Heart left ventricle (tissue), 16 donors: ENCODE results near the gene TSC22D4. TPM values are rescaled to one million over a fixed set of nuclear protein-coding genes. Genes with fewer than 3 reads are reported as not detected.
"Not testable (repeated sequence)": the region's sequence is repeated elsewhere in the genome, so short reads cannot be mapped to it uniquely, and the experiment has no call there.

ENCODE experiments used
- ATAC-seq, 4 donors: fragments of 200-7000 bp; cut with Tn5 transposase; one replicate each; pipeline ENCODE4 v1.9.1; 2020 to 2022; ENCODE audit warnings: moderate library complexity in 4 of 4, mild to moderate bottlenecking in 3 of 4, moderate number of reproducible peaks in 1 of 4
- DNase-seq, 5 donors: peaks; one replicate each; pipeline ENCODE4 v3.0.0-alpha.2; 2020
- H3K27ac ChIP-seq, 12 donors: fragments of 200-600 bp; sonication (generic) in 4 of 12; one replicate each; pipeline versions ENCODE4 v1.5.0 to v1.8.0; 2016 to 2022; ENCODE audit warnings: mild to moderate bottlenecking in 2 of 12
- H3K27me3 ChIP-seq, 9 donors: fragments of 200-600 bp; sonication (generic) in 2 of 9; one replicate each; pipeline versions ENCODE4 v1.5.1 to v1.8.0; 2016 to 2022; ENCODE audit warnings: mild to moderate bottlenecking in 3 of 9
- H3K36me3 ChIP-seq, 9 donors: fragments of 200-600 bp; sonication (generic) in 2 of 9; one replicate each; pipeline versions ENCODE4 v1.5.0 to v1.8.0; 2018 to 2022; ENCODE audit warnings: mild to moderate bottlenecking in 2 of 9
- H3K4me1 ChIP-seq, 12 donors: fragments of 200-600 bp; sonication (generic) in 4 of 12; one replicate each; pipeline versions ENCODE4 v1.5.0 to v1.8.0; 2016 to 2022; ENCODE audit warnings: mild to moderate bottlenecking in 3 of 12
- H3K4me3 ChIP-seq, 12 donors: fragments of 200-600 bp; sonication (generic) in 4 of 12; one replicate each; pipeline versions ENCODE4 v1.5.0 to v1.8.0; 2017 to 2022; ENCODE audit warnings: mild to moderate bottlenecking in 9 of 12, moderate library complexity in 4 of 12
- H3K9me3 ChIP-seq, 12 donors: fragments of 200-600 bp; sonication (generic) in 4 of 12; one replicate each; pipeline versions ENCODE4 v1.5.0 to v1.8.0; 2016 to 2022; ENCODE audit warnings: mild to moderate bottlenecking in 1 of 12
- CTCF ChIP-seq, 12 donors: fragments of 200-600 bp; sonication (generic) in 4 of 12; IDR thresholded peaks; one replicate each; pipeline versions ENCODE4 v1.5.0 to v1.8.0; 2018 to 2022; ENCODE audit warnings: antibody characterized with exemption in 12 of 12, mild to moderate bottlenecking in 5 of 12
- POLR2A ChIP-seq, 2 donors: fragments of 450-650 bp; IDR thresholded peaks; one replicate each; pipeline ENCODE4 v1.6.1; 2017; ENCODE audit warnings: antibody characterized with exemption in 2 of 2, mild to moderate bottlenecking in 2 of 2, moderate library complexity in 2 of 2
- WGBS, 4 donors: extraction: QIAGEN DNeasy Blood & Tissue Kit in 2 of 4; methylation state at CpG; one replicate each; pipeline versions ENCODE4 v1.1.5 to v1.1.7; 2013 to 2018; 5-methylcytosine and 5-hydroxymethylcytosine counted together
- intact Hi-C, 10 donors: fragments of 100-400 bp; cut with DNase I; formaldehyde crosslinking; loops; one replicate each; pipeline versions ENCODE4 v1.11.1 to v1.14.2; 2022
- polyA plus RNA-seq, 2 donors: library from polyadenylated mRNA; stranded (reverse); fragments of 200-250 nt; gene quantifications; one replicate each; pipeline ENCODE4 v1.2.3, GENCODE V29; 2013
- total RNA-seq, 9 donors: library from RNA; depleted of rRNA in 2 of 9; stranded (reverse); fragments of >200 nt in 2 of 9; fragmentation: NEBNext Ultra II Directional in 3 of 9; extraction: Animal tissue kit (Norgen Biotek cat#: 25700) in 3 of 9; gene quantifications; one replicate each; pipeline versions ENCODE4 v1.1.0 to v1.2.4, GENCODE V29; 2016 to 2023
- donor health status: ischemic (EF 13 %, LVEDD 7.1; RV severe dilation, severe dysfunction).
- donor health status: healthy with polysubstance abuse.
- donor health status: DM: no; HTN: yes; CAD: no.
- donor health status: DM: no; HTN: no; CAD: no.
- donor health status: ischemic (EF 25% LVEDD 6.9; RV normal size, moderate dysfunction).
- donor health status: ischemic (EF 25% LVEDD 5.7; RV mildly dilated, moderate dysfunction).
- donor health status: healthy.
- donor health status: DM: yes; HTN: yes; CAD: no.
- donor health status: ischemic (EF 35%, LVEDD 5.7; RV mildly dilated, moderate dysfunction).
- donor health status: nonischemic (EF 11% LVEDD 7.7; RV severe dilation, severe dysfunction).
- donor health status: DM: yes; HTN: yes; CAD: no.
- donor health status: PGD.
- donor health status: ischemic (EF 29% LVEDD 5.4; RV normal size, mild dysfunction).
- donor health status: nonischemic (EF 23%, LVEDD 6.1; RV moderate dilation, normal function).

Gene TSC22D4
- total and polyA plus RNA-seq, 11 donors: 41.8 to 55.5 (median 47.0) TPM

- Histone ChIP-seq H3K9me3 (no peaks in the 10 kb centered on the region), H3K36me3 (no peaks in the 10 kb centered on the region), H3K27me3 (no peaks in the 10 kb centered on the region), H3K4me1 (peaks cover 0 to 33% (median 16%) of the 10 kb centered on the region in 12 donors), H3K27ac (no peak overlapping the region), H3K4me3 (no peak overlapping the region)
- TF ChIP-seq CTCF (IDR thresholded peaks at IDR 0.05): no peak
- TF ChIP-seq POLR2A (IDR thresholded peaks at IDR 0.05): no peak
- WGBS, 4 donors: 91 to 92% (median 91%) methylated on average over 11 of the region's 11 CpGs
- intact Hi-C loops: no loop called here
- no peak for ATAC-seq
- peak in 1 of 5 donors; percentile 14 for DNase-seq
These were observed 37.1 kb downstream of the TSC22D4 start for GRCh38 chr7:100441641-100442535.

- DNase-seq, H3K36me3 ChIP-seq, H3K27me3 ChIP-seq, ATAC-seq, intact Hi-C loops, H3K9me3 ChIP-seq, H3K27ac ChIP-seq, H3K4me3 ChIP-seq: not testable (repeated sequence)
- 89 to 92% (median 90%) methylated on average over 7 of the region's 7 CpGs for WGBS, 4 donors
- peaks cover 0 to 28% (median 19%) of the 10 kb centered on the region in 12 donors for H3K4me1 ChIP-seq
These were observed 39.8 kb downstream of the TSC22D4 start for GRCh38 chr7:100439244-100439643.

GRCh38 chr7:100438731-100439130, 40.3 kb downstream of the TSC22D4 start:
- H3K27me3 ChIP-seq, H3K9me3 ChIP-seq, DNase-seq, H3K4me3 ChIP-seq, ATAC-seq, H3K27ac ChIP-seq, intact Hi-C loops: not testable (repeated sequence)
- peaks cover 0 to 24% (median 16%) of the 10 kb centered on the region in 12 donors for H3K4me1 ChIP-seq
- H3K36me3 ChIP-seq: peaks cover 0 to 13% (median 11%) of the 10 kb centered on the region in 9 donors
- WGBS, 4 donors: 94 to 96% (median 95%) methylated on average over 8 of the region's 8 CpGs

- DNase-seq (no peak), ATAC-seq (no peak)
- Histone ChIP-seq H3K36me3 (peaks cover 0 to 19% (median 17%) of the 10 kb centered on the region in 9 donors), H3K4me1 (peaks cover 0 to 26% (median 14%) of the 10 kb centered on the region in 12 donors), H3K9me3 (no peaks in the 10 kb centered on the region), H3K27ac (peak overlapping the region in 1 of 12 donors; percentile 27), H3K27me3 (no peaks in the 10 kb centered on the region), H3K4me3 (no peak overlapping the region)
- intact Hi-C loops: no loop called here
- 48 to 52% (median 50%) methylated on average over 2 of the region's 2 CpGs for WGBS, 4 donors
- TF ChIP-seq POLR2A (IDR thresholded peaks at IDR 0.05): no peak
- TF ChIP-seq CTCF (IDR thresholded peaks at IDR 0.05): no peak
These were observed 40.8 kb downstream of the TSC22D4 start for GRCh38 chr7:100438172-100438571.
